Small intestine (tissue), 7 donors: ENCODE measurements around the gene CARS1. TPM values are rescaled to one million over a fixed set of nuclear protein-coding genes. Genes with fewer than 3 reads are reported as not detected.

Experiments
- DNase-seq, 2 donors: peaks; one replicate each; pipeline versions ENCODE4 v3.0.0 to v3.0.0-alpha.2; 2013
- FAIRE-seq: peaks from 2 replicates; lab custom pipeline; 2012; peaks lifted over from hg19 to GRCh38; lab: Jason Lieb, UNC
- H3K27ac ChIP-seq, 3 donors: one replicate each; pipeline ENCODE4 v1.5.1; 2013; ENCODE audit warnings: low read length in 2 of 3, mild to moderate bottlenecking in 2 of 3, control low read depth in 1 of 3, inconsistent platforms in 1 of 3, low read depth in 1 of 3, moderate library complexity in 1 of 3
- H3K27me3 ChIP-seq, 3 donors: one replicate each; pipeline ENCODE4 v1.6.1; 2013; ENCODE audit warnings: low read length in 3 of 3, inconsistent platforms in 1 of 3; ENCODE audit not compliant: control insufficient read depth in 3 of 3, insufficient read depth in 3 of 3
- H3K36me3 ChIP-seq, 3 donors: one replicate each; pipeline ENCODE4 v1.6.1; 2013; ENCODE audit warnings: low read length in 3 of 3, inconsistent platforms in 1 of 3, low read depth in 1 of 3, mild to moderate bottlenecking in 1 of 3, moderate library complexity in 1 of 3; ENCODE audit not compliant: control insufficient read depth in 3 of 3, insufficient read depth in 2 of 3
- H3K4me1 ChIP-seq, 3 donors: one replicate each; pipeline ENCODE4 v1.6.1; 2013; ENCODE audit warnings: low read length in 2 of 3, inconsistent platforms in 1 of 3, low read depth in 1 of 3, mild to moderate bottlenecking in 1 of 3, moderate library complexity in 1 of 3; ENCODE audit not compliant: control insufficient read depth in 3 of 3, insufficient read depth in 2 of 3
- H3K4me3 ChIP-seq, 3 donors: one replicate each; pipeline ENCODE4 v1.5.1; 2013; ENCODE audit warnings: low read length in 3 of 3, control low read depth in 1 of 3, inconsistent platforms in 1 of 3, low read depth in 1 of 3, mild to moderate bottlenecking in 1 of 3, moderate library complexity in 1 of 3
- H3K9me3 ChIP-seq, 2 donors: one replicate each; pipeline ENCODE4 v1.6.1; 2013; ENCODE audit warnings: low read depth in 1 of 2, low read length in 1 of 2; ENCODE audit not compliant: control insufficient read depth in 2 of 2, insufficient read depth in 1 of 2
- WGBS, 3 donors: extraction: QIAGEN DNeasy Blood & Tissue Kit; methylation state at CpG; one replicate each; pipeline ENCODE4 v1.1.7; 2013; 5-methylcytosine and 5-hydroxymethylcytosine counted together
- polyA plus RNA-seq, 4 donors: library from polyadenylated mRNA; stranded (reverse) in 3 of 4; unstranded in 1 of 4; fragments of 200-250 nt in 3 of 4; fragments of 120-200 nt in 1 of 4; gene quantifications; one replicate each; pipeline versions ENCODE4 v1.2.1 to v1.2.3, GENCODE V29; 2013
- donor health status: healthy with polysubstance abuse.
- donor health status: control.
- donor health status: control.
- donor health status: Bipolar disorder and iron deficiency.
- donor health status: healthy.

Gene CARS1
- polyA plus RNA-seq, 4 donors: 36.0 to 69.8 (median 42.9) TPM

DNA sequence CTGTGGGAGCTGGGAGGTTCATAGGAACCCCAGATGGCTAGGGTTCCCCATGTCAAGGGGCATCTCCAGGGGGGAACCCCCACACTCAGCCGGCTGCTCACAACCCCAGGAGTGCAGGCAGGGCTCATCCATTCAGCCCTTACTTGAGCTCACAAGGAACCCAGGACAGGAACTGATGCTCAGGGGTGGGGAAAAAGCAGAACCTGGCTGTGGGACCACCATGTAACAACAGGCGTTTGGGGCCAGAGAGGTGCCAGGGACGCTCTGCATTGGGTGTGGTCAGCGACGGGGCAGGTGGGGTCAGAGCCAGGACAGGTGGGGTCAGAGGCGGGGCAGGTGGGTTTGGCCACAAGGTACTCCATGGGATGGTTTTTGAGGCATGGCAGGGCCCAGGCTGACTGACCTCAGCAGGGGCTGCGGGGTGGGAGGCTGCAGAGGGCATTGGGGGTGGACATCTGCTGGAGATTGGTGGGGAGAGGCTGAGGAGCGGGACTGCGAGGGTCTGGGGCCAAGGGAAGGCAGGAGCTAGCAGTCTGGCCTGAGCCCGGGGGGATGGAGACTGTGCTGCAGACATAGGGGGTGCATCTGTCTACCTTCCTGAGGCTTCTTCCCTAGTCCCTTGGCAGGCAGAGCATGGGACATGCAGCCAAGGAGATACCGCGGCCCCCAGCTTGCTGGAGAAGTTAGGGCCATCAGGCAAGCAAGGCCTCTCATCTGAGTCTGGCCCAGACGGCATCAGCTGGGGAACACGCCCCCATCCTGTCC is 34.0 kb upstream of the CARS1 start:
- WGBS, 3 donors: 58 to 73% (median 62%) methylated on average over 14 of the region's 14 CpGs
- DNase-seq: no peak
- H3K27me3 ChIP-seq: no peaks in the 10 kb centered on the region
- H3K27ac ChIP-seq: no peak overlapping the region
- H3K4me3 ChIP-seq: no peak overlapping the region
- H3K4me1 ChIP-seq: peaks cover 0 to 4% (median 0%) of the 10 kb centered on the region in 3 donors
- H3K9me3 ChIP-seq: no peaks in the 10 kb centered on the region
- H3K36me3 ChIP-seq: peaks cover 0 to 69% (median 0%) of the 10 kb centered on the region in 3 donors
- FAIRE-seq: no peak

DNA sequence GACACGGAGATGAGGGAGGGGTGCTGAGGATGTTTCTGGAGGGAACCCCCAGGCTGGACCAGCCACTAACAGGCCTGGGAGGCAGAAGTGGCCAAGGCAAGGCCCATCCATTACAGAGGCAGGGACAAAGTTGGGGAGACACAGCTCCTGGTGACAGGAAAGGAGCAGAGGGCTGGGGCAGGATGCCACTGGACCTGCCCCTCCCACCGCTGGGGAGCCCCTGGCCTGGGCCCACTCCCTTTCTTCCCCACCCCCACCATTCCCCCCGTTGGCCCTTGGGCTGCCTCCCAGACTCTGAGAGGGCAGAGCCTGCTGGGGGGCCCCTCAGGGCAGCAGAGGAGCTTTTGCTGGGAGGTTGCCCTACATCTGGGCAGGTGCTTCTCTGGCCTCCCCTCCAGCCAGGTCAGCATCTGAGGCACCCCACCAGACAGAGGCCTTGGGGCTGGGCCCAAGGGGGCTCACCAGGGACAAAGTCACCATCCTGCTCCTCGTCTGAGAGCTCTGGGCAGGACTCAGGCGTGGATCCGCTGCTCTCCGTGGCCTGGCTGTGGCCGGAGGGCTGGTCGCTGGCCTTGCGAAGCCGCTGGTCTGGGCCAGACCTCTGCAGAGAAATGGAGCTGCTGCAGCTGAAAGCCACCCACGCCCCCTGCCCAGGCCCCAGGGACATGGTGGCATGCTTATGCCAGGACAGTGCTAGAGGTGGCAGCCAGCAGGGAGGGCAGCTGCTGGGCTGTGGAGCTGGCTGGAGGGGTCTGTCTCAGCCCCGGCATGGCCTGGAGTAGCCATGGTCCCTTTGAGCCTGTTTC is 33.1 kb upstream of the CARS1 start:
- FAIRE-seq: no peak
- Histone ChIP-seq H3K36me3 (peaks cover 0 to 67% (median 0%) of the 10 kb centered on the region in 3 donors), H3K4me1 (peaks cover 0 to 4% (median 0%) of the 10 kb centered on the region in 3 donors), H3K4me3 (no peak overlapping the region), H3K27ac (no peak overlapping the region), H3K27me3 (no peaks in the 10 kb centered on the region), H3K9me3 (no peaks in the 10 kb centered on the region)
- no peak for DNase-seq
- 87 to 90% (median 88%) methylated on average over 12 to 13 of the region's 13 CpGs for WGBS, 3 donors

DNA sequence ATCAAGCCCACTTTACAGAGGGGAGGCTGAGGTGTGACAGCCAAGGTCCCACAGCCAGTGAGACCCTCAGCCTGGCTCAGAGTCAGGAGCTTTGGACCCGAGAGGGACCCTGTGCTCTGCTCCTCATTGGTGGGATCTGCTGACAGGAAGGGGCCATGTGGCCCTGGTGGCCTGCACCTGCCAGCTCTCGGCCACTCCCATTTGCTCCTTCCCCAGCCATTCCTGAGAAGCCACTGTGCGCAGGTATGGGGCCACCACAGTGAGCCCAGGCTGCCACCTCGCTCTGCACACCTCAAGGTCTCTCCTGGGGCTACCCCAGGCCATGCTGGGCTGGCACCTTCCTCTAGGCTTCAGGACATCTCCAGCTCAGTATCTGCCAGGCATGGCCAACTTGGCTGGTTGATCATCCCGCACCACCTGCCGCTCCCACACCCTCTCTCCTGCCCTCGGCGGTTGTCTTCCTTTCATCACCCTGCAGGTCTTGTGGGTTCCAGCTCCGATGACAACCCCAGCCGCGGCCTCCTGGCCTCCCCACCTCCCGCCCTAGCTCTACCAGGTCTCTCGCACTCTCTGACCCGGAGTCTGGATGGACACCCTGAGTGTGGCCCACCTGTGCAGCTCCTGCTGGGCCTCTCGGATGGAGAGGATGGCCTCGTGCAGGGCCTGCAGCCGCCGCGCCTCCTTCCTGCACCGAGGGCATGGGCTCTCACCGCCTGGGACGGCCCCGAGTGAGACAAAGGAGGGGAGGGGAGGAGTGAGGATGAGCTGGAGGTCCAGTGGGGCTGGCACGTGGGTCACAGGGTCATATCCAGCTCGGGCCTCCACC is 32.2 kb upstream of the CARS1 start:
- Histone ChIP-seq H3K27ac (no peak overlapping the region), H3K27me3 (peaks cover 0 to 2% (median 0%) of the 10 kb centered on the region in 3 donors), H3K4me3 (no peak overlapping the region), H3K9me3 (no peaks in the 10 kb centered on the region), H3K36me3 (peaks cover 0 to 62% (median 0%) of the 10 kb centered on the region in 3 donors), H3K4me1 (peaks cover 0 to 4% (median 0%) of the 10 kb centered on the region in 3 donors)
- DNase-seq (no peak), FAIRE-seq (no peak)
- WGBS, 3 donors: 86 to 89% (median 89%) methylated on average over 23 to 25 of the region's 25 CpGs

DNA sequence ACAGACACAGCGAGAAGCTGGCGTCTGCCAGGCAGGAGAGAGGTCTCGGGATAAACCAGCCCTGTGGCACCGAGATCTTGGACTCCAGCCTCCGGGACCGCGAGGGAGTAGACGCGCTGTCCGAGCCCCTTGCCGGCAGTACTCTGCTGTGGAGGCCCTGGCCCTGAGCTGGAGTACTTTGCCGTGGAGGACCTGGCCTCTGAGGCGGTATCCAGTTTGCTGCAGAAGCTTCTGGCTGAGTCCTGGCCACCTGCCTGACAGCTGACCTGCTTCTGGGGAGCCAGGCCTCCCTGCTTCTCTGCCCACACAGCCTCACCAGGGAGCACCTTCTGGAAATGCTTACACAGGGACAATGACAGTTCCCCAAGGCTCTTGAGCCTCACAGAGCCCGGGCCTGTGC is 31.6 kb upstream of the CARS1 start:
- H3K4me3 ChIP-seq: no peak overlapping the region
- peaks cover 0 to 56% (median 0%) of the 10 kb centered on the region in 3 donors for H3K36me3 ChIP-seq
- WGBS, 3 donors: 86 to 91% (median 90%) methylated on average over 14 of the region's 14 CpGs
- no peaks in the 10 kb centered on the region for H3K9me3 ChIP-seq
- H3K27ac ChIP-seq: no peak overlapping the region
- DNase-seq: no peak
- peaks cover 0 to 4% (median 0%) of the 10 kb centered on the region in 3 donors for H3K4me1 ChIP-seq
- FAIRE-seq: no peak
- H3K27me3 ChIP-seq: peaks cover 0 to 2% (median 0%) of the 10 kb centered on the region in 3 donors

DNA sequence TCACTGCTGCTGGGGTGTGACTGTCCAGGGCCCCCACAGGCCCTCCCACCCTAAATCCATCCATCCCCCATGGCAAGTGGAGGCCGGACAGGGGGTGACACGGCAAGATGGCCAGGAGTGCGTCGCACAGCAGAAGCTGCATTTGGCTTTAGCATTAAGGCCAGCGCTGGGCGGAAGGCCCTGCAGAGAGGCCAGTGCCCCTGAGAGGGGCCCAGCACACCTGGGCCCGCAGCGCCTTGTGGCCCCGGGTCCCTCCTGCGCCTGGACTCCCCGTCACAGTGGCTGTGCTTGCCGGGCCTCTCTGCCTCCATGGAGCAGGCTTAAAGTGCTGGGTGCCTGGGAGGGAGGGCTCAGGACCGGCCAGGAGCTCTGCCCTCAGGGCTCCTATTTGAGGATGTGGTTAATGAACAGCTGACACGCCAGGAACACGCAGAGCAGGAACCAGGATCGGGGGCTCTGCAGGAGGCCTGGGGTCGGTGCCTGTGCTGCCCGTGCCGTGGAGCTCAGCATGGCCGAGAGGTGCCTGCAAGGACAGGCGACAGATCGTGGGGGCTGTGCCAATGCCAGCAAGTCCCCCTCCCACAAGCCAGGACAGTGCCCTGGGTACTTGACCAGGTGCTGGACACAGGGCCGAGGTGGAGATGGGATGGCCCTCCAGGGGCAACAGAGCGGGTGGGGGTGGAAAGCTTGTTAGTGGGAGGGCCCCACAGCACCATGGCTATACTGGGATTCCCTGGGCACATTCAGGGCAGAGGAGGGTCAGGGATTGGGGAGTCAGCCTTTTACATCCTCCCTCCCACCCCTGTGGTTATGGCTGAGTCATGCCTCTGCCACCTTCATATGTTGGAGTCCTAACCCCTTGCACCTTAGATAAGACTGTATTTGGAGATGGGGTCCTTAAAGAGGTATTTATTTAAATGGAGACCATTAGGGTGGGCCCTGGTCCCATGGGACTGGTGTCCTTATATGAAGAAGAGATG is 30.9 kb upstream of the CARS1 start:
- peaks cover 0 to 4% (median 0%) of the 10 kb centered on the region in 3 donors for H3K4me1 ChIP-seq
- DNase-seq: no peak
- H3K27ac ChIP-seq: no peak overlapping the region
- no peak for FAIRE-seq
- H3K36me3 ChIP-seq: peaks cover 0 to 49% (median 0%) of the 10 kb centered on the region in 3 donors
- H3K9me3 ChIP-seq: no peaks in the 10 kb centered on the region
- 81 to 82% (median 82%) methylated on average over 23 to 24 of the region's 24 CpGs for WGBS, 3 donors
- H3K27me3 ChIP-seq: peaks cover 0 to 2% (median 0%) of the 10 kb centered on the region in 3 donors
- H3K4me3 ChIP-seq: no peak overlapping the region

DNA sequence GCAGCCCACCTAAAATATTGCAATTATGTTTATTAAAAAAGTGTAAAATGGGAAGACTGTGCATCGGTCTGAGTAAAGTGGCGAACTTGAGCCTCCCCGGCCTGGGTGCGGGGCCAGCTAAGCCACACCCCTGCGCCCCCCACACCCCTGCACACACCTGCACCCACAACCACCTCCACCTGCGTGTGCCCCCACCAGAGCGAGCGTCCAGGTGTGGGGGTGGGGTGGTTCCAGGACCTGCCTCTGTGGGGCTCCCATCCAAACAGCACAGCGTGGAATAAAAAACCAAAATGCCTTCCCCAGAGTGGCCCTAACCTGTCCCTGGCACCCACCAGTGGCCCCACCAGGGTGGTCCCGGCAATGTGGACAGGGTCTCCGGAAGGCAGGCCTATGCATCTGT is 30.1 kb upstream of the CARS1 start:
- no peak for FAIRE-seq
- 89 to 92% (median 91%) methylated on average over 11 of the region's 11 CpGs for WGBS, 3 donors
- Histone ChIP-seq H3K4me3 (no peak overlapping the region), H3K36me3 (peaks cover 0 to 41% (median 0%) of the 10 kb centered on the region in 3 donors), H3K27ac (no peak overlapping the region), H3K4me1 (peaks cover 0 to 4% (median 0%) of the 10 kb centered on the region in 3 donors), H3K27me3 (peaks cover 0 to 2% (median 0%) of the 10 kb centered on the region in 3 donors), H3K9me3 (no peaks in the 10 kb centered on the region)
- DNase-seq: no peak

DNA sequence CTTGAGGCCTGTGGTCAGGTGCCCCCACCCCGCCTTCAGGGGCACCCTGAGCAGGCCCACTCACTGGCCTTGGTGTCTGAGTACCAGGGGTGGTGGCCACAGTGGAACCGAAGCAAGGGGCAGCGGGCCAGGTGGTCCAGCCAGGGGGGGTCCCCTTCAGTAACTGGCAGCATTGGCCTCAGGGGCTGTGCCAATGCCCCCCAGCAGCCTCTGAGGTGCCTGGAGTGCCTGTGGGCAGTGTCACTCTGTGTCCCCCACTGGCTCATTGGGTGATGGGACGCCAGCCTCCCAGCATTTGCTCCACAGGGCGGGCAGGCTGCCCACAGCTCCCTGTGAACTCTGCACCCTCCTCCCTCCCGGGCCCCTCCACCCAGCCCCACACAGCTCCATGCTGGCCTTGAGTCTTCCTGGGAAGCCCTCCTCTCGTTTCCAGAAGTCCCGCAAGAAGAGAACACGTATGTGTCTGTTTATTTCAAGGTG is 29.5 kb upstream of the CARS1 start:
- H3K27me3 ChIP-seq: peaks cover 0 to 2% (median 0%) of the 10 kb centered on the region in 3 donors
- DNase-seq (peak in 1 of 2 donors; percentile 41), FAIRE-seq (no peak)
- no peak overlapping the region for H3K4me3 ChIP-seq
- H3K27ac ChIP-seq: no peak overlapping the region
- peaks cover 0 to 4% (median 0%) of the 10 kb centered on the region in 3 donors for H3K4me1 ChIP-seq
- WGBS, 3 donors: 50 to 67% (median 66%) methylated on average over 9 of the region's 9 CpGs
- H3K36me3 ChIP-seq: peaks cover 0 to 36% (median 0%) of the 10 kb centered on the region in 3 donors
- H3K9me3 ChIP-seq: no peaks in the 10 kb centered on the region
